ENCODE results near the gene MSRB3. TPM values are rescaled to one million over a fixed set of nuclear protein-coding genes. Genes with fewer than 3 reads are reported as not detected.

MSRB3 gene
- total RNA-seq, 1 experiment from 2014 or later: 0.55 TPM

- Histone ChIP-seq H3K27ac (no peak overlapping the region), H2AFZ (no peak overlapping the region), H3K4me3 (no peak overlapping the region), H3F3A (ENCODE audit: insufficient read depth, low read depth) (no peaks in the 10 kb centered on the region), H4K20me1 (ENCODE audit: insufficient read depth) (no peaks in the 10 kb centered on the region), H3K4me2 (no peak overlapping the region), H3K27me3 (ENCODE audit: insufficient read depth, low read depth) (no peaks in the 10 kb centered on the region), H3K4me1 (replicated peaks; ENCODE audit: insufficient read depth) (no peaks in the 10 kb centered on the region), H3K9me2 (ENCODE audit: insufficient read depth) (no peaks in the 10 kb centered on the region), H3K9me3 (ENCODE audit: insufficient read depth, low read depth) (no peaks in the 10 kb centered on the region), H3K36me3 (ENCODE audit: low read depth) (no peaks in the 10 kb centered on the region), H3K79me2 (ENCODE audit: low read depth) (no peaks in the 10 kb centered on the region)
- ChIA-PET CTCF (no interaction called here), POLR2A (ENCODE audit: unreplicated experiment) (no interaction called here)
- TF ChIP-seq CTCF (conservative IDR thresholded peaks at IDR 0.05) (no peak), EZH2 (IDR thresholded peaks at IDR 0.05; ENCODE audit: low read depth) (no peak)
- intact Hi-C loops (cut with micrococcal nuclease; ENCODE audit: unreplicated experiment): no loop called here
- no peak for DNase-seq
- no TSS peak for BruUV-seq (replicated peaks)
Measured at GRCh38 chr12:65407388-65408149, 129.1 kb downstream of the MSRB3 start.

- H3K4me1 ChIP-seq (replicated peaks; ENCODE audit: insufficient read depth): no peaks in the 10 kb centered on the region
- no peaks in the 10 kb centered on the region for H3K27me3 ChIP-seq (ENCODE audit: insufficient read depth, low read depth)
- no peak overlapping the region for H3K27ac ChIP-seq
- POLR2A ChIA-PET (ENCODE audit: unreplicated experiment): no interaction called here
- no peaks in the 10 kb centered on the region for H3K36me3 ChIP-seq (ENCODE audit: low read depth)
- H3K79me2 ChIP-seq (ENCODE audit: low read depth): no peaks in the 10 kb centered on the region
- intact Hi-C loops (cut with micrococcal nuclease; ENCODE audit: unreplicated experiment): no loop called here
- H3K9me2 ChIP-seq (ENCODE audit: insufficient read depth): no peaks in the 10 kb centered on the region
- no peaks in the 10 kb centered on the region for H4K20me1 ChIP-seq (ENCODE audit: insufficient read depth)
- no peak overlapping the region for H3K4me3 ChIP-seq
- no peak overlapping the region for H3K4me2 ChIP-seq
- CTCF ChIA-PET: no interaction called here
- TF ChIP-seq EZH2 (IDR thresholded peaks at IDR 0.05; ENCODE audit: low read depth) (no peak), CTCF (conservative IDR thresholded peaks at IDR 0.05) (no peak)
- no peaks in the 10 kb centered on the region for H3K9me3 ChIP-seq (ENCODE audit: insufficient read depth, low read depth)
- DNase-seq: no peak
- no peak overlapping the region for H2AFZ ChIP-seq
- BruUV-seq (replicated peaks): no TSS peak
- H3F3A ChIP-seq (ENCODE audit: insufficient read depth, low read depth): no peaks in the 10 kb centered on the region
Measured at GRCh38 chr12:65408441-65408840, 130.0 kb downstream of the MSRB3 start.

- intact Hi-C loops (cut with micrococcal nuclease; ENCODE audit: unreplicated experiment): no loop called here
- POLR2A ChIA-PET (ENCODE audit: unreplicated experiment): no interaction called here
- no TSS peak for BruUV-seq (replicated peaks)
Measured at GRCh38 chr12:65409726-65410125, 131.2 kb downstream of the MSRB3 start.

More at GRCh38 chr12:65409726-65410125, 131.2 kb downstream of the MSRB3 start:
- H3K27me3 ChIP-seq (ENCODE audit: insufficient read depth, low read depth): no peaks in the 10 kb centered on the region
- no peaks in the 10 kb centered on the region for H4K20me1 ChIP-seq (ENCODE audit: insufficient read depth)
- H3K4me1 ChIP-seq (replicated peaks; ENCODE audit: insufficient read depth): no peaks in the 10 kb centered on the region
- H3K79me2 ChIP-seq (ENCODE audit: low read depth): no peaks in the 10 kb centered on the region
- CTCF ChIA-PET: no interaction called here
- no peaks in the 10 kb centered on the region for H3K9me3 ChIP-seq (ENCODE audit: insufficient read depth, low read depth)
- H3K9me2 ChIP-seq (ENCODE audit: insufficient read depth): no peaks in the 10 kb centered on the region
- no peak for DNase-seq
- H3K36me3 ChIP-seq (ENCODE audit: low read depth): no peaks in the 10 kb centered on the region
- TF ChIP-seq EZH2 (IDR thresholded peaks at IDR 0.05; ENCODE audit: low read depth) (no peak), CTCF (conservative IDR thresholded peaks at IDR 0.05) (no peak)
- H3K4me2 ChIP-seq: no peak overlapping the region
- no peaks in the 10 kb centered on the region for H3F3A ChIP-seq (ENCODE audit: insufficient read depth, low read depth)
- no peak overlapping the region for H2AFZ ChIP-seq
- H3K27ac ChIP-seq: no peak overlapping the region
- H3K4me3 ChIP-seq: no peak overlapping the region
